Cardiac fibroblast (primary cell): Measurements from ENCODE around the gene XYLT1.
A peak's percentile ranks its signal among the peaks of the same experiment; 100 is the strongest.

Experiments
- DNase-seq, 2 donors: peaks; one replicate each; pipeline versions ENCODE4 v3.0.0 to v3.0.0-alpha.2; 2010; ENCODE audit warnings: low read depth in 2 of 2
- H3K4me3 ChIP-seq, 2 donors: replicated peaks in 1 of 2; 1 replicate in 1 of 2; 2 replicates in 1 of 2; pipeline ENCODE4 v1.5.1; 2011; ENCODE audit warnings: low read depth in 2 of 2, low read length in 2 of 2, mild to moderate bottlenecking in 2 of 2, moderate library complexity in 1 of 2
- TF ChIP-seq, protein P1 (sequence below): IDR thresholded peaks from one replicate; pipeline ENCODE4 v1.5.1; 2011; ENCODE audit warnings: low read depth, mild to moderate bottlenecking, low read length, inconsistent platforms

The XYLT1 gene

DNA sequence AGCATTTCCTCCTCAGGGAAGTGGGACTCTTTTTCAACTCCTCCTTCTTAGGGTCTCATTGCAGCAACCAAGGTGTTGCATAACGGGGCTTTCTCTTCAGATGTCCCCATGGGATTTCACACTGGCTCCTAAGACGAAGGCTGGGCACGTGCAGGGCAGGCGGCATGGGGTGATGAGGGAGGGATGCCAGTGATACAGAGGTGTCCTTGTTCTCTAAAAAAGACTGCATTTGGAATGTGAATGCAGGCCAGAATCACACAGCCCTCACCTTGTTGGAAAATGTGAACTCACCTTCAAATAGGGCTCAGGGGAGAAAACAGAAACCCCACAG lies 105.6 kb downstream of the XYLT1 start:
- no peak overlapping the region for H3K4me3 ChIP-seq
- DNase-seq: no peak
- TF ChIP-seq, protein P1, sequence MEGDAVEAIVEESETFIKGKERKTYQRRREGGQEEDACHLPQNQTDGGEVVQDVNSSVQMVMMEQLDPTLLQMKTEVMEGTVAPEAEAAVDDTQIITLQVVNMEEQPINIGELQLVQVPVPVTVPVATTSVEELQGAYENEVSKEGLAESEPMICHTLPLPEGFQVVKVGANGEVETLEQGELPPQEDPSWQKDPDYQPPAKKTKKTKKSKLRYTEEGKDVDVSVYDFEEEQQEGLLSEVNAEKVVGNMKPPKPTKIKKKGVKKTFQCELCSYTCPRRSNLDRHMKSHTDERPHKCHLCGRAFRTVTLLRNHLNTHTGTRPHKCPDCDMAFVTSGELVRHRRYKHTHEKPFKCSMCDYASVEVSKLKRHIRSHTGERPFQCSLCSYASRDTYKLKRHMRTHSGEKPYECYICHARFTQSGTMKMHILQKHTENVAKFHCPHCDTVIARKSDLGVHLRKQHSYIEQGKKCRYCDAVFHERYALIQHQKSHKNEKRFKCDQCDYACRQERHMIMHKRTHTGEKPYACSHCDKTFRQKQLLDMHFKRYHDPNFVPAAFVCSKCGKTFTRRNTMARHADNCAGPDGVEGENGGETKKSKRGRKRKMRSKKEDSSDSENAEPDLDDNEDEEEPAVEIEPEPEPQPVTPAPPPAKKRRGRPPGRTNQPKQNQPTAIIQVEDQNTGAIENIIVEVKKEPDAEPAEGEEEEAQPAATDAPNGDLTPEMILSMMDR: no peak

DNA sequence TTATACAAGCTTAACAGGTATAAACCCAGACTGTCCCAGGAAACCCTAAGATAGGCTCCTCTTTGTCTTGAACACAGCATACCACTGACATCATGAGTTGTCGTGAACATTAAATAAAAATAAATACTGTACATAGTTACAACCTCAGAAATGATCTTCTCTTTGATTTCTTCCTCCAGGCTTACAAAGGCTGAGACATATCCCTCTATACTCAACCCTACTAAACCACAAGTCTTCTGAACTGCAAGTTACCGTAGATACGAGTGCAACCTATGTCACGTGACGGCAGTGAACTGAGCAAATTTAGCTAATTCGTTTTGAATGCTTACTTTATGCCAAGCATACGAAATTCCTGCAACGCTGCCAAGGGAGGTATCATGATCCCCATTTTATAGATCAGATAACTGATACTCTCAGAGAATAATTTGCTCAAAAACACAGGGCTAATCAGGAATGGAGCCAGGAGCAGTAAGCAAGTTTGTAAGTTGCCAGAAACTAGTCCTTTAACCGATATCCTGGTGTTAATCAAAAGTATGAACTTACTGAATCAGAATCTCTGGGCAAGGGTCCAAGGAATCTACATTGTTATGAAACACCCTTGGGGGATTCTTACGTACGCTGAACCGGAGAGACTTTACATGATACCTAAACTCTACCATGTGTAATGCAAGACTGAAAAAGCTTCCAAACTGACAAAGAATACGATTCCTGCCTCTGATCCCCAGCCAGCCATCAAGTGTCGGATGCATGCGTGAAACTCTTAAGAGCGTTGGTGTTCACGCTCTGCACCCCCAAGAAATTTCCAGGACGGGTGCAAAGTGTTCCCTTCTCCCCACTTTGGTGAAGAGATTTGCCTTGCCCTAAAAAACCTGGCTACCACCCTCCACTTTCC lies 106.2 kb downstream of the XYLT1 start:
- no peak overlapping the region for H3K4me3 ChIP-seq
- peak; percentile 87 to 93 for DNase-seq
- TF ChIP-seq, protein P1: no peak

GRCh38 chr16:17362946-17363345 lies 107.8 kb downstream of the XYLT1 start:
- TF ChIP-seq, protein P1: no peak
- H3K4me3 ChIP-seq: no peak overlapping the region

GRCh38 chr16:17362183-17362582 lies 108.6 kb downstream of the XYLT1 start:
- H3K4me3 ChIP-seq: no peak overlapping the region
- TF ChIP-seq, protein P1: no peak
- DNase-seq: no peak

More at GRCh38 chr16:17362946-17363345, 107.8 kb downstream of the XYLT1 start:
- no peak for DNase-seq

GRCh38 chr16:17360693-17361122 lies 110.1 kb downstream of the XYLT1 start:
- TF ChIP-seq, protein P1: no peak
- DNase-seq: no peak
- H3K4me3 ChIP-seq: no peak overlapping the region

- TF ChIP-seq, protein P1: no peak
- DNase-seq: peak; percentile 9 to 38
- H3K4me3 ChIP-seq: no peak overlapping the region
Observed at GRCh38 chr16:17359788-17360390, 110.9 kb downstream of the XYLT1 start.
